HL-60/S4 treated with phorbol 12-myristate 13-acetate at 8.2 ng/mL for 4 days and 3 days (cell line): Measurements from ENCODE around the gene SLC51B.
"Not testable (repeated sequence)": the region's sequence is repeated elsewhere in the genome, so short reads cannot be mapped to it uniquely, and the experiment has no call there.

ENCODE experiments used
- in situ Hi-C: fragments of 300-500 bp; cut with MboI; formaldehyde crosslinking; loops from 2 replicates; pipeline ENCODE4 v1.15.0; 2022; ENCODE audit warnings: low sequenced_read_pairs

Gene SLC51B

DNA sequence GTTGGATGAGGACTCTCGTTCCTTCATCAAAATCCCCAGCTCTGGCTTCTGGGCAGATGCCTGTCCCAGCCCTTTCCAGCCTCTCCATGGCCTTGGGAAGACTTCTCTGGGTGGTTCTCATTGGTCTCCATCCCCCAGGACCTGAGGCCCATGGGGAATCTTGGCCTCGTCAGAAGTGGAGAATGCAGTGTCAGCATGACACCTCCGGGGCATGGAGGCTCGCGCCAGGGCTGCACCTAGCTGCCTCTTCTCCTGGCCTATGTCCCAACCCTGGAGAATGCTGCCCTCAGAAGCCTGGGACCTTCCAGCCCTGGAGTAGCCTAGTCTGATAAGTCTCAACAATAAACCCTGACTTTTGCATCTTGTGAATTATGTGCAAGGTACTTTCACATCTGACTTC, 34.4 kb downstream of the SLC51B start:
- in situ Hi-C loops = no loop called here

DNA sequence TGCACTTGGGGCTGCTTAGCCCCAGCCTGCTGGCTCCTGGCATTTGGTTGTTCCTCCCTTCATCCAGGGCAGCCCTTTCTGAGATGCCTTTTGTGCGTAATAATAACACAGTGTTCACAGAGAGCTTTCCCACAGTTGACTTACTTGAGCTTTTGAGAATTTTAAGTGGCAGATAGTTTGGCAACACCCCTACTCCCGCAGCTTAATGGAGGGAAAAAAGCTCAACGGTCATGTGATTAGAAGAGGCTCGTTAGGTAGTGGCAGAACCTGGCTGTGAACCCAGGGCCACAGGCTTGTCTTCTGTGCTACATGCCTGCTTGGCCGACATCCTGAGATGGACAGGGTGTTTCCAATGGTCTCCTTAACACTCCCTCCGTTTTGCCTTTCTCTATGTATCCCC, 36.1 kb downstream of the SLC51B start:
- in situ Hi-C loops = no loop called here

DNA sequence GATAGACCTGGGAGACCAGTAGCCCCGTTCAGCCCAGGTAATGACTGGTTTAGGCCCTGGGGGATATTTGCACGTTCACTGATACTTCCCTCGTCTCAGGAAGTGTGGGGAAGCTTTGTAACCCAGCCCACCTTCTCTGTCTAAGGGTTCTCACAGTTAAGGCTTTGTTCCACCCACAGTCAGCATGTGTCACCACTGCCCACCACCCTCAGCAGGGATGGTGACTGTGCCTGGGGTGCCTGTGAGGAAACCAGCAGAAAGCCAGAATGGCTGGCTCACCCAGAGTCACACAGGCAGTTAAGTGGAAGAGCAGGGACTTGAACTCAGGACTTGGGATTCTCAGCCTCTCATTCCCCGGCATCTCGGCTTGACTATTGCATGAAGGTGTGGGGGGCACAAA, 36.6 kb downstream of the SLC51B start:
- in situ Hi-C loops = no loop called here

GRCh38 chr15:65082303-65082953, 37.2 kb downstream of the SLC51B start:
- in situ Hi-C loops = no loop called here

- in situ Hi-C loops = no loop called here
Observed at GRCh38 chr15:65083262-65083701, 38.1 kb downstream of the SLC51B start.

GRCh38 chr15:65084500-65085206, 39.5 kb downstream of the SLC51B start:
- in situ Hi-C loops = no loop called here

DNA sequence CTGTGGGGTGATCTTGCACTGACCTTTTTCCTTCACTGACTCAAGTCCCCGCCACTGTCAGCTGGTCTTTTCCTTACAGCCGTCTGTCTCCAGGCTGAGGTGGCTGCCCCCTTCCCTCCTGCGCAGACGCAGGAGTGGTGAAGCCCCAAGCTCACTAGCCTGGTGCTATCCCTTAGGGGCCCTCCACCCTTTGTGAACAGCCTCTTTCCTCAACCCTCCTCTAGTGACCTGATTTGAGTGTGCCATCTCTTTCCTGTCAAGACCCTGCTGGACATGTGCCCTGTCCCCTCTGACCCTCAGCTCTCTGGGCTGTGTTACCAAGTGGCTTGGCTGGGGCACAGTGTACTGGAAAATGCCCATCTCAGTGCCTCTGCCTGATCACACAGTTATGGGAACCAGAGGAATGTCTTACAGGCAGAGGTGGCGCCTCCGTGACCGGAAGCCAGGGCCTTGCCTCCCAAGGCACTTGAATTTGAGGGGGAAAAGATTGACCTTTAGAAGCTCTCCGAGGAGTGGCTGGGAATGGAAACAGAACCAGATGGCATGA, 40.1 kb downstream of the SLC51B start:
- in situ Hi-C loops = no loop called here

DNA sequence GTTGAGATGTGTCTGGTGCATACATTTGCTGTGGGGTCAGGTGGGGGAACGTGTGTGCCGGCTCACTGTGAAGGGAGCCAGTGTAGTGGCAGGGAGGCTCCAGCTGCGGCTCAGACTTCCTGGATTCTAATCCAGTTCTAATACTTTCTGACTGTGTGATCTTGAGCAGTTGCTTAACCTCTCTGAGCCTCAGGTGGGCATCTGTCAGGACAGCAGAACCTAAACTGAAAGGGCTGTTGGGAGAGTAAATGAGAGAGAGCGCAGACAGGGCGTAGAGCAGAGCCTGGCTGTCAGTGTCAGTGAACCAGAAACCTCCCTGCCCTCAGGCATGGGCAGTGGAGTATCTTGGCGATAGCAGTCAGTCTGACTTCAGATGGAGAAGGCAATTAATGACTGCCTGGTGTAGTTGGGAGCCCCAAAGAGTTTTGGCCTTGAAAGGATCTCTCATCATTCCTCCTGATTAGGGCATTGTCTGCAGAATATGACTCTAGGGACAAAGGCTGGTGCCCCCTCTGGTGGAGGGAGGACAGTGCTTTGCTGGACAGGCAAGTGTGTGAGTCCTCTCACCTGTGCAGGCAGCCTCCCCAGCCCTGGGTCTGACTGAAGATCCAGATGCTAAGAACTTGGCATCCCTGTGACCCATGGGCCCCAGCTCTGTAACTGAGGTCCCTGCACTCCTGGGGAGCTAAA, 40.9 kb downstream of the SLC51B start:
- in situ Hi-C loops = no loop called here

- in situ Hi-C loops = no loop called here
Observed at GRCh38 chr15:65086680-65087111, 41.5 kb downstream of the SLC51B start.

GRCh38 chr15:65087411-65087810, 42.2 kb downstream of the SLC51B start:
- in situ Hi-C loops = no loop called here

GRCh38 chr15:65087873-65088642, 42.9 kb downstream of the SLC51B start:
- in situ Hi-C loops = no loop called here

DNA sequence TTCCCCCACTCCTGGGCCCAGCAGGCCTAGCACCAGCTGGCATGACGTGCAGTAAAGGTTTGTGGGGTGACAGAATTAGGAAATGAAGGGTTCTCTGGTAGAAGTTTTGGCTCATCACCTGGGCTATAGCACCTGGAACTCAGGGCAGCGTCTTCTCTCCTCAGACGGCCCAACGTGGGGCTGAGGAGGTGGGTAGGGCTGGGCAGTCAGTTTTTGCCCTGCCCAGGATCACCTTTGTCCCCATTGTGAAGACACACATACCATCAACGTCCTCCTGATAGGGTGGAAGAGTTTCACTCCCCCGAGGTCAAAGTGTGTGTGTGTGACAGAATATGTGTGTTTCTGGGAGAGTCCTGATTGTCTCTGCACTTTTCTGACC, 43.4 kb downstream of the SLC51B start:
- in situ Hi-C loops = no loop called here

- in situ Hi-C loops = no loop called here
Observed at GRCh38 chr15:65089206-65089824, 44.1 kb downstream of the SLC51B start.

GRCh38 chr15:65091946-65092770, 47.0 kb downstream of the SLC51B start:
- in situ Hi-C loops = no loop called here

DNA sequence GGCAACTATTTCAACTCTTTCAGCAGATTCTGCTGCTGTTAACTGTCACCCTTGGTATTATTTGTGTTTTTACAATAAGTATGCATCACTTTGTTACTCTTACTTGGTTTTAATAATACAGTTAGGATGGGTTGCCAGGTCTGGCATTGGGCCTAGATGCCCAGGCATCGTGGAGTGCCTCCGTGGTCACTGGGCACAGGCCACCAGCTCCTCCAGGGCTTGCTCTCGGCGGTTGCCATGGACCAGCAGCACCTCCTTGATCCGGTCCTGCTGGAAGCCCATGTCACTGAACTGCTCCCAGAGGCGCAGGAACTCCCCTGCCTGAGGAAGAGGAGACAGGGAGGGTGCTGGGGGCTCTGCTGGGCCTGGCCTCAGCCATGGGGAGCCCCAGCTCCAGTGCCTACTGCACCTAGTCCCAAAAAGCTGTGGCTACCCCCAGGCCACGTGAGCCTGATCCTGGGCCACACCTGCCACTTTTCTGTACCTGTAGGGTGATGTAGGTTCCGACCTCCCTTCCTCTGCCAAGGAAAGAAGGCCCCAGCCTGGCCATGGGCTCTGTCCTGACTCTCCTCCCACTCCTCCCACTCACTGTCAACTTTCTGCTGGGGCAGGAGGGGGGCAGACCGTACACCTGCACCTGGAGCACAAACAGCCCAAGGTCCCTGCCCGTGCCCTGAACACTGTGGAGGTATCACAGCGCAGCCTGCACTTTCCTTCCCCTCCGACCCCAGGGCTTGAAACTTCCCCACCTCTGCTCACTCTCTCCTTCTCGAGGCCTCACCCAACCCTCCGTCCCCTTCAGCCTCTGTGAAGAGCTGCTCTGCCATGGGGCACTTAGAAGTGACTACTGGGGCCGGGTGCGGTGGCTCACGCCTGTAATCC, 48.0 kb downstream of the SLC51B start:
- in situ Hi-C loops = no loop called here

- in situ Hi-C loops = not testable (repeated sequence)
Observed at GRCh38 chr15:65093793-65094170, 48.6 kb downstream of the SLC51B start.

DNA sequence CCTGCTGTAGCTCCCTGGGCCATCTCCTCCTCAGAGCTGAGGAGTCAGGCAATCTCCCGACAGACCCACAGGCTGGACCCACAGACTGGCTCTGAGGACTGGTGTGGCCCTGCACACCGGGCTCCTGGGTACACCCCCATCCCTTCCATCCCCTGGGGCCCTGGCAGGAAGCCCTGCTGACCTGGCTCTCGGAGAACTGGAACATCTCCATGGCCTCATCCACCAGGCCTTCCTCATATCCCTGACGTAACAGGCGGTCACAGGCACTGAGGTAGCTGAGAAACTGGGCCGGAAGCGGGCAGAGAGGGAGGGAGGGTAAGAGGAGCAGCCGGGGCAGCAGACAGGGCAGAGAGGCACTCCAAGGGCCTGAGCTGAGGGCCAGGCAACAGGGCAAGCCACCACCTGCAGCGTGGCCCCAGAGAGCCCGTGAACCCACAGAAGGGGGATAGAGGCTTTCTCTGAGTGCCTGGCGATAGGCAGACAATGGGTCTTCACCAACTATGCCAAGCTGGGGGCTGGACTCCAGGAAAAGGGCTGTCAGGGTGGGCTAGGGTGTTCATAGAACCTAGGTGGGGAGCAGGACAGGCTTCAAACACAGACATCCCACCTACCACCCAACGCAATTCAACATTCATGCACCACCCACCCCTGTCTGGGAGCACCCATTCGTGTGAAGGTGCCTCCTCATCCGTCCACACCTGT, 49.3 kb downstream of the SLC51B start:
- in situ Hi-C loops = no loop called here
